ENCODE results near the gene USP51.
A peak's percentile ranks its signal among the peaks of the same experiment; 100 is the strongest.
"Not testable (repeated sequence)": the region's sequence is repeated elsewhere in the genome, so short reads cannot be mapped to it uniquely, and the experiment has no call there.

The USP51 gene

DNA sequence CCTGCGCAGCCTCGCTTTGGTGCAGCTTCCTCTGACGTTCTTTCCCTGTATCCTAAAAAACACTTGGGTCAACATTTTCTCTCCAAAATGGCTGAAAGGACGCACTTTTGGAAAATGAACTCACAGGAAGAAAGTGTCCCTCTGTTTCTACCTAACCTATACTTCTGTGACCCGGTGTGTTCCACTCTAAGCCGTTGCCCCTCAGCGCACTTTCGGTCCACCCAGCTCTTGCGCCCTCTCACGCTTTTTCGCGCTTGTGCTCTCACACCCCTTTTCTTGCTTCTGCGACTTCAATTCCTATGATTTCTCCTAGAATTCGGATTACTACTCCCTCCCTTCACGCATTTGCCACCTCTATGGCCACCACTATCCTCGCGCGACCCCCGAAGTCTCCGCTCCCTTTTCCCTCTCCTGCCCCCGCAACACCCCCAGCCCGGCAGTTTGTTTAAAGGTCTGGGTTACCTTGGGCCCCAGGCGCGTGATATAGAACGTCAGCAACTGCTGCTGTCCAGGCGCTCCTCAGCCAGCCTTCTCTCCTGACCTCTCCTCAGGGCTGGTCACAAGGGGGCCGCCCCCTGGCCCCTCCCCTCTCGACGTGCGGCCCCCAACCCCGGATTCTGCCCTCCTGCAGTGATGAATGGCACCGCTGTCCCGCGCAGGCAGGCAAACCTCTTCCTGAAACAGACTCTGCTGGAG lies at the start of gene USP51:
TSS of gene USP51 (minus strand) at position 535 of the 696 bp plus-strand sequence. CDS start 909 bp downstream, outside the sequence.
- peak; percentile 91 for DNase-seq (ENCODE audit: low read depth, low spot score)

DNA sequence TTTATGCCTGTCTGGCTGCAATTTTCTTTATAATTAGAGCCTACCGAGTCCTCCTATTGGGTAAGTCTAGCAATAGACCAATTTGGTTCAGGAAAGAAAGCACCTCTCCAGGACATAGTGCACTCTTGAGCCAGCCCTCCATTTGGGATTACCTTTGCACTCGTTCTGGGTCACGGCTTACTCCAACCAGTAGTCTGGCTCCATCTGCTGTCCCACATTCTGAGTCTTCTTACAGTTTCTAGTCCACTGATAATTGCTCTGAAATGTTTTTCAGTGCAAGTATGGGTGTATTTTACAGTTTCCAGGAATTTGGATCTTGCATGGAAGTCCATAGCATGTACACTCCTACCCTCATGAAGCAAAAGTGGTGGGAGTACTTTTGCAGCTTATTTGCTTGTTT lies 34.8 kb upstream of the USP51 start:
- no peak for DNase-seq (ENCODE audit: low read depth, low spot score)

DNA sequence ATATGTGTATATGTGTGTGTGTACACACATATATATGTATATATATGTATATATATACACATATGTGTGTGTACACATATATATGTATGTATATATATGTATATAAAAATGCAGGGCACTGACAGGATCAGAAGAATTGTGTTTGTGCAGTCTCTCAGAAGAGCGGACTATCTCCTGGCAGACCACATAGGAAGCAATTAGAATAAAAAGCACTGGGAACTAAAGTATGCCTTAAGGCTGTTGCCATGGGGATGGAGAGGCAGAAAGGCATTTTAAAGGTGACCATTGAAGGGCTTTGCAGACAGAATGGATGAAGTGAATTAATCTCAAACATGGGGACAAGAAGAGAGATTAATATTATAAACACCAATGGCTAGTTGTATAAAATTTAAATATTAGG lies 33.7 kb upstream of the USP51 start:
- DNase-seq (ENCODE audit: low read depth, low spot score), result no peak

DNA sequence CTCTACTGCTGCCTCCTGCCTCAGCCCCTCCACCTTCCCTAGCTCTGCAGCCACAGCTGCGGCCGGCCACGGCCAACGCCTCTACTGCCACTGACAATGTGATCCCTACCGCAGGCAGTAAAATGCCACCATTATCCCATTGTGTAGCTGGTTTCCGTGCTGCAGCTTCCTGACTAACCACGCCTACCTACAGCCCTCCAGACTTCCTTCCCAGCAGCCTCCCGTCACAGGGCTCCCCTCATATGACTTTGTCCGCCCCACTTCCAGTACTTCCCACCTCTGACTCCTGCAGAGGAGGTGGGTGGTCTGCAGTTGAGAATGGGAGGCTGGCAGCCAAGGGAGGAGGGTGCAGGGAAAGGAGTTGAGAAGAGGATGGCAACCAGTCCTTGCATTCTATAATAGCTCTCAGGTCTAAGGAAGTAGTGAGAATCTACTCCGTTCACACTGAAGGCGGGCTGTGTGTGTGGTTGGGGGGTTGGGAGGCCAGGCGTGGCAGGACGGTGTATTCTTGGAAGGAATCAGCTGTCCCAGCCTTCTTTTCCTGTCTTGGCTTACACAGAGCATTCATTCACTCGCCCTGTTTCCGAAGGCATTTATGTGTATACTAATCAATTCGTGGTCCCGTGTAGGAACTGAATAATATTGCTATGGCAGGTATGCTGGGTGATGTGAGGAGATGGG lies 33.1 kb upstream of the USP51 start:
- DNase-seq (ENCODE audit: low read depth, low spot score), result no peak

DNA sequence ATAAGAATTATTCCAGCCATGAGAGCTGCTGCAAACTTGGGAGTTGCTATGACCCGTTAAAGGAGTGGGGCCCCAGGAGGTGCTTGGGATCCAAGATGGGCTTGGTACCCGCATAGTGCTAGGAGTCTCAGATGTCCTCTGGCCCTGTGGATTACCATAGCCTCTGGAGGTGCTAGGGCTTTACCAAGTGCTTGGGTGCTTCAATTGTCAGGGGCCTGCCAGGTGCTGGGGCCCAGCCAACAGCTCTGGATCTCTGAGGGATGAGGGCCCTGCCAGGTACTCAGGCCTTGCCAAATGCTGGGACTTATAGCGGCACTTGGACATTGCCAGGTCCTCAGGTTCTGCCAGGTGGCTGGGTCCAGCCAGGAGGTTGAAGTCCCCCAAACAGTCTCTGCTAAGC lies 32.0 kb upstream of the USP51 start:
- no peak for DNase-seq (ENCODE audit: low read depth, low spot score)

DNA sequence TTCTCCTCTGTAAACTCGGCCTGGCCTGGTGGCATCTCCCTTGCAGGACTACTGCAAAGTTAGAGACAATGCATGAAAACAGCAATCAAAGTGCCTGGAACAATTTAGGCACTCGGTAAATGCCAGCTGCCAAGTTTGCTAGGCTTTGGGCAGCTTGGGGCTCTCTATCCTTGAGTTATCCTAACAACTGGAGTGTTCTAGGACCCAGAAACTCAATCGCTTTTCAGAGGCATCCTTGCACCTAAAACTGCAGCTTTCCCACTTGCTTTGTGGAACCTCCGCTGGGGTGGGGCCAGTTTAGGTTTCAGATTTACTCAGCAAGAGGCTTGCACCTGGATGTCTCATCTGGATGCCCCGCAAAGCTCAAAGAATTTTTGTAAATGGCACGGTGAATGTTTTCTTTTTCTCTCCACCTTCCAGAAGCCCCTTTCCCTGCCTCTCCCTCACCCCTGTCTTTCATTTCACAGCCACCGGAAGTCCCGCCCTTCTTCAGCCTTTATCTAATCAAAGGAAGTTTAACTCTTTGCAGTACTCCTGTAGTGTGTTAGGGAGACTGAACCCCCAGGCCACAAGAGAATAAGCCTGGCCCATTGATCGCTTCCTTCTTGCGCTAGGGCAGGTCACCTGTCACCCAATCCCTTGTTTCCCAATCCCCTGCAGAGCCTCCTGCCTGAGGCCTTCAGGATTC lies 27.3 kb upstream of the USP51 start:
- not testable (repeated sequence) for DNase-seq (ENCODE audit: low read depth, low spot score)

DNA sequence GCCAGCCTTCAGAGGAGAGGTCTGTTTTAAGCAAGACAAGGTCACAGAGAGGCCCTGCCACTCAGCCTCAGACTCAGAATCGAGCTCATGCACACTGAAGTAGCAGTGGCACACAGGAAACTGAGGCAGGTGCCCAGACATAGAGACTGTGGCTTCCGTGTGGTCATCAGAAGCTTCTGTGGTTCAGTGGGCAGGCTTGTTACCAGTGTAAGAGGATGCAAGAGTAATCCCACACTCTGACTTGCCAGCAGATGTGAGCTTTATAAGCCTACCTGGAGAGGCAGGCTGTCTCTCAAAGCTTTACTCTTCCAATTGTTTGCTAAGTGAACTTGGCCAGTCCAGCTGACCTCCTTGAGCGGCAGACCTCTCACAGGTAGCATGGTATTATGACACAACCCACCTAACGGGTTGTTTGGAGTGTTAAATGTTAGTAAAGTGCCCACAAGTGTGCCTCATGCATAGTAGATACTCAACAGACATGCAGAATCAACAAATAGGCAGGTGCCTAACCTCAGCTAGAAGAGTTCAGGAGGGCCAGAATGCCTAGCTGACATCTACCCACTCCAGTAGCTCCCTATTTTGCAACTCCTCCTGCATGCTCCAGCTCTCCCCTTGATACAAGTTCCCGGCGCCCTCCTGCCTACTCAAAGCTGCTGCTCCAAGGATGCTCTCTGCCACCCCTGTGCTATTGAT lies 23.5 kb upstream of the USP51 start:
- not testable (repeated sequence) for DNase-seq (ENCODE audit: low read depth, low spot score)

DNA sequence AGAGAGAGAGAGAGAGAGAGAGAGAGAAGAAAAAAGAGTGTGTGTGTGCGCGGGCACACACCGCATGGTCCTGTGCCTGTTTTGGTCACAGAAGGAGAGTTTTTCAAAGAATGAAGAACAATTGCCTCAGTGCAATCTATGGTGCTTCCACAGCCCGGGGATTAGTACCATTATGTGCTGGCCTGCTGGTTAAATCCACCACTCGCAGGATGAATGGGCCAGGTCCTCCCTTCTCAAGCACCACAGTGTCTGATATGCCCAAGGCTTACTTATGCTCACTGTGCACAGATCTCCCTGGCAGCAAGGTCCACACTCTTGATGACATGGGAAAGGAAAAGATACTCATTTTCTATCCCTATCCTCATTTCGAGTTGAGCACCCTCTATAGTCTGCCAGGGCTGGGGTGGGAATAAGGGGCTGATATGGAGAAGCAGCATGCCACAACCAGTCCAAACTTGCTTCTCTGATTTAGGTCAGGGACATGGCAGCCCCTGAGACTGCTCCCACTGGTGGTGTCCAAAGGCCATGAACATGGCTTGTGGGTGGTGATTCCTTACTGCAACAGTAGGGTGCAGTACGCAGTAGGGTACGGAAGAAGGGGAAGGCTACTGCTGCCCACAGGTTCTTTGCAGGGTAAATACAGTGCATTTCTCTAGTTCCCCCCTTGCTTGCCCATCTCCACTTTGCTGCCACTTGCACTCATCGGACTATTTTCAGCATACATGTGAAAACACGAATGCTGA lies 18.9 kb upstream of the USP51 start:
- DNase-seq (ENCODE audit: low read depth, low spot score), result not testable (repeated sequence)

DNA sequence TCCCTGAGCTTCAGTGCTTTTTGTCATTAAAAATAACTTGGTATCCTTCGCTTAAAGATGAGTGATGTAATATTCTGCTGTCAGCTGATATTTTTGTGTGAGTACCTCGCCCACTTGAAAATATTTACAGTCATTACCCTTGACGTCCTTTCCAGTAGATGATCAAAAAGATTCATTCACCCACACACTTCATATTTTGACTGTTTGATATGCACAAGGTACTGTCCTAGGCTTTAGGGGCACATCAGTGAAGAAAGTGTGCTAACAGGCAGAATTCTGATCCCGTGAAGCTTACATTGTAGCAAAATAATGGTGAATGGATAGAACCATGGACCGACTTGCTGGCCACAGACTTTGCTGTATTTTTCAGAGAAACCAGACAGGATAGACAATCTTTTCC lies 18.1 kb upstream of the USP51 start:
- not testable (repeated sequence) for DNase-seq (ENCODE audit: low read depth, low spot score)

DNA sequence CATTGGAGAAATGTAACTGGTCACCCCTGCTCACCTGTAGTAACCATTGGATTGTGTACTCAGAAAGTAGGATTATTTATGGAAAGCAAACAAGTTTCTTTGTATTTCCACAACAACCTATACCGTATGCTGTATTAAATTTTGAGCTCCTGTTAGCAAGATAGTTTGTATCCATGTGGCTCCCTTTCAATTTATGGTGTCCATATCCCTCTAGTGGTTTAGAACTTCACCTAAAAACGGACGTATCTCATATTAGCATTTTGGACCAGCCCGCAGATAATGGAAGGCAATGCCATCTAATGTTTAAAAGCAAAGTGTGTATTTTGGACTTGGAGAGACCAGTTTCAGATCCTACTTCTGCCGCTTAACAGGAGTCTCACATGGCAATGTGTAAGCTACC lies 17.4 kb upstream of the USP51 start:
- not testable (repeated sequence) for DNase-seq (ENCODE audit: low read depth, low spot score)

DNA sequence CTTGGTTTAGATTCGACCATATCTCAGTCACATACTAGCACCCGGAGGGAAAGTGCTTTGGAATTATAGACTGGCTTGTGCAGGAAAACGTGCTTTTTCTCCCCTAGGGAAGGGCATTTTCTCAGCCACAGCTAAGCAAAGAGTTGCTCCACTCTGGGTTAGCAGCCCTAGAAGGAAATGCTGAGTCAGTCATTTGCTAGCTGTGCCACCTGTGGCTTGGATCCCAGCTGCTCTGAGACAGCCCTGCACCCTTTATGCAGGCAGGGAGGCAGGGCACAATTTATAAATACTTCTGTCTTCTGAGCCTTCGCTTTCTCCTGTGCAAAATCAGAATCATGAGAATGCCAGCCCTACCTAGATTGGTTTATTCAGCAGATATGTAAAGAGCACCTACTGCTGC lies 1.3 kb upstream of the USP51 start:
- peak; percentile 3 for DNase-seq (ENCODE audit: low read depth, low spot score)

DNA sequence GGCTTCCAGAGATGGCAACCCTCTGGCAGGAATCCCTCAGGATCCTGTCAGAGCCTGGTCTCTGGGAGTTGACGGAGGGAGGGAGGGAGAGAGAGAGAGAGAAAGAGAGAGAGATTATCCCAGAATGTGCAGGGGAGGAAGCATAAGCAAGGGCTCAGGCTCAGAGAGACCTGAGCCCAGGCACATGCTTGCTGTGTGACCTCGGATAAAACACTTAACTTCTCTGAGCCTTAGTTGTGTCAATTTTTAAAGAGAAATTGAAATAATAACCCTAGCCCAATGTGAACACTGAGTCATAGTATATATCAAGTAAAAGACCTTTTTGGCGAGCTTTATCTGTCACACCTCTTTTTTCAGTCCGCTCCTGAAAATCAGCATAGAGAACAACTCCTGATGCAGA lies 473 bp upstream of the USP51 start:
- no peak for DNase-seq (ENCODE audit: low read depth, low spot score)

DNA sequence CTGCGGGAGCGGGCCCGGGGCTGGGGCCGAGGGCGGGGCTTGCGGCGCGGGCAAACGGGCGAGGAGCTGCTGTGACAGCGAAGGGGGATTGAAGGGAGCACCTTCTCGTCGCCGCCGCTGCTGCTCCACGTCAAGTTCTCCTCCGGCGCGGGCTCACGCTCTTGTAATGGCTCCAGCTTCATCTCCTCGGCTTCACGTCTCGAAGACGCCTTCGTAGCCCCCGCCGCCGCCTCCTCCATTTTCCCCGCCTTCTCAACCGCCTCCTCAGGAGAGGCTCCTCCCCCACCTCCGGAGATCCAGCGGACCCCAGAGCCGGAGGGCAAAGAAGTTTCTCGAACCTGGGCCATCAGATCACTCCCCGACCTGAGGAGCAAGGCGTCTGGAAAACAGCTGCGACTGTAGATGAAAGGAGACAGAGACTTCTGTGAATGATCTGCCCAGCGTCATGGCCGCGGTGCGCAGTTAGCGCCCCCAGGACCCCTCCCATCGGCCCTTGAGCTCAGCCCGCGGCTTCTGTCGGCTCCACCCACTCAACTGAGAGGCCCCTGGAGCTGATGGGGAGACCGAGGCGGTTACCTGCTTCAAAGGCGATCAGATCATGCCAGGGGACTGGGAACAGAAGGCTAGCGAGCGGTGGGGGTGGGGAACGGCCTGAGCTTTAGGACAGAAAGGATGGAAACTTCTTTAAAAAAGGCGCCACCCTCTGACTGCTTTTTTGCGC lies 895 bp downstream of the USP51 start:
- DNase-seq (ENCODE audit: low read depth, low spot score), result peak; percentile 87

DNA sequence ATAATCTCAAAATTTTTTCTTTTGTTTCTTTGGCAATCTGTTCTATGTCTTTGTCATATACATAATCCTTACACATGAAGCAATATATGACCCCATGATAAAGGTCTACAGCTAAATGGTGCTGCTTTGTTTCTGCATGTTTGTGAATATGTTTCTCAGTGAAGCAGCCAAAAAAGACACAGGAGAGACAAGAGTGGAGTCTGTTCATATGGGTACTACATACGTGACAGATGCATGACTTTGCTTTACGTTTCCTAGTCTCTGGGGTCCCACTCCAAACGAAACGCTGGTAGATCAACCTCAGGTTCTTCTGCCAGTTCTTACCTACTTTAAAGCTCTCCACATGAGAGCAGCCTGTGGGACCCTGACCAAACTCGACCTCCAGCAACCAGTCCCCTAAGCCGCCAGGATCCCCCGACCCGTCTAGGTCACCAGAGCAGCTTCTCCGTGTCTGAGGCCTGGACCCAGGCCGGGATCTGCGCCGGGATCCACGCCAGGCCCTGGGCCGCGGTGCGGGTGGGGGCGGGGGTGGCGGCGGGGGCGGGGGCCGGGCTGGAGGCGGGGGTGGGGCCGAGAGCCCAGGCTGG lies 1.5 kb downstream of the USP51 start:
- no peak for DNase-seq (ENCODE audit: low read depth, low spot score)

DNA sequence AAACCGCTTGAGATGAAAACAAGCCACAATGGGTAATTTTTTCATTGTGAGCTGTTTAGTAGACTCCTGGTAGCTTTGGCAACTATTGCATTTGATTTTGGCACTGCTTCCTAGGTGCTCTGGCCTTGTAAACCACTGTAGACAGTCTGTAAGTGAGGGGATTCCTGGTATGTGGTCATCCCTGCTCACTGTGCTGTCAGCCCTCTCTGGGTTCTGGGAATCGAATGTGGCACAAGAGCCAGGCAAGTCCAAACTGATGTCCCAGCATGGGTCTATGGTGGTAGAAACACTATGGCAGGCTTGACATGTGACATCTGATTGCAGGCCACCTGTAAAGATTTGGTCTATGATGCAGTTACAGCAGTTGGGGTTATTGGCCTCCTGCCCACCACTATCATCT lies 2.5 kb downstream of the USP51 start:
- peak; percentile 0 for DNase-seq (ENCODE audit: low read depth, low spot score)

DNA sequence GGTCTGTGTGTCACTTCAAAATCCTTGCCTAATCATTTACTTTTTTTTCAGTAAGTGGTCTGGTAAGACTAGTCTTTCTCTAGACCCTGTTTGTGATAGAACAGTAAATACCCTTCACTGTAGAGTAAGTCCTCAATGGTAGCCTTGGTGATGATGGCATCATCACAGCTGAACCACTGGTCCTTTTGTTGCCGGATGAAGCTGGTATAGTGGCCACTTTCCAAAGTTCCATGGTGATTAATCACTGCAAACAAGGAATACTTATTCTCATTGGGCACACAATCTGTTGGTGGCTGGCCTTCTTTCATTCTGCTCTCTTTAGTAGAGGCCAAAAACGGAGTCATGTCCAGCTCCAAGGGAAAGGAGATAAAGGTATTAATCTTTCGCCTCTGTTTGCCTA lies 2.9 kb downstream of the USP51 start:
- no peak for DNase-seq (ENCODE audit: low read depth, low spot score)

DNA sequence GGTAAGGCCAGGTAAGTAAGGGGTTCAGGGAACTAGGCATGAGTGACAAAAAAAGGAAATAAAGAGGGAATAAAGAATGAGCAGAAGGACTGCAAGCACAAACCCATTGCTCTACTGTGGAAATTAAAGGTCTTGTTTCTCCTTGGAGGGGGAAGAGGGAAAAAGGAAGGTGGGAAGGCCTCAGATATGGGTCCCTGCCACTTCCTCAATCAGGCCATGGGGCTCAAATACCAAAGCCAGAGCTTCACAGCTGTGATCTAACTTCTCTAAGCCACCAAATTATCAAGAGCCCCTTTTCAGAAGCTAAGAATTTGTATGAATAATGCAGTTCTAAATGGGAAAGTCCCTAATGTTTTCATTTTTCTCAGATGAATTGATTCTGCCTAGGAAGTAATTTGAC lies 4.7 kb downstream of the USP51 start:
- no peak for DNase-seq (ENCODE audit: low read depth, low spot score)

DNA sequence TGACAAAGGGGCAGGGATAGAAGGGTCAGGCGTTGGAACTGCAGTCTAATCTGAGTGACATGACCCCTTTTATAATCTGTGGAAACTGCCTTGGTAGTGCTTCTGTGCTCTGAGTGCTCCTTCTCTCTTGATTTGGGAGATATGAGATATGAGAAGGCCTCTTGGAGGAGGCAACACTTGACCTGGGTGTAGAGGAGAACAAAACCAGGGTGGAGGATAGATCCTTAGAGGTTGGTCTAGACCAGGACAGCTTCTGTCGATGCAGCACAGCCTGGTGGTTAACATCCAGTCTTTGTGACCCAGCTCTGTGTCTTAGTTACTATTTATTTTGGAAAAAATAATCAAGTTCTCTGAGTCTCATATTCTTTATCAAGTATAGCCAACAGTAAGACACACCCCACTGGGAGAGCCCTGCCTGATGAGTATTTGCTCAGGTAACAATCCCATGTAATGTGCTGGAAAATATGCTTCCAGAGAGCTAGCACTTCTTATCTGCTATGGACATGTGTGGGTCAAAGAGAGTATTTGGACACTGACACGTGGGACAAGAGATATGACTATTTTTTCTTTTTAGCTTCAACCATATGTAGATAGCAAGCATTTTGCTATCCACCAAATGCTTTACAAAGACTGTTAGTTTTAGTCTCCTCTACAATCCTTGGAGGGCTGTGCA lies 9.1 kb downstream of the USP51 start:
- no peak for DNase-seq (ENCODE audit: low read depth, low spot score)

DNA sequence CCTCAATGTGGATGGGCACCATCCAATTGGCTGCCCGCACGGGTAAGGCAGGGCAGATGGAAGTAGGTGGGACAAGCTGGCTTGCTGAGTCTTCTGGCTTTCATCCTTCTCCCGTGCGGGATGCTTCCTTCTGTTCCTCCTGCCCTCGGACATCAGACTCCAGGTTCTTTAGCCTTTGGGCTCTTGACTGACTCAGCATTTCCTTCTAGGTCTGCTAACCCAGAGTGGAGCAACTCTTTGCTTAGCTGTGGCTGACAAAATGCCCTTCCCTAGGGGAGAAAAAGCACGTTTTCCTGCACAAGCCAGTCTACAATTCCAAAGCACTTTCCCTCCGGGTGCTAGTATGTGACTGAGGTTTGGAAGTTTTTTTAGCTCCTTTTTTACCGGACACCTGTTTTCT lies 9.7 kb downstream of the USP51 start:
- DNase-seq (ENCODE audit: low read depth, low spot score), result peak; percentile 1

DNA sequence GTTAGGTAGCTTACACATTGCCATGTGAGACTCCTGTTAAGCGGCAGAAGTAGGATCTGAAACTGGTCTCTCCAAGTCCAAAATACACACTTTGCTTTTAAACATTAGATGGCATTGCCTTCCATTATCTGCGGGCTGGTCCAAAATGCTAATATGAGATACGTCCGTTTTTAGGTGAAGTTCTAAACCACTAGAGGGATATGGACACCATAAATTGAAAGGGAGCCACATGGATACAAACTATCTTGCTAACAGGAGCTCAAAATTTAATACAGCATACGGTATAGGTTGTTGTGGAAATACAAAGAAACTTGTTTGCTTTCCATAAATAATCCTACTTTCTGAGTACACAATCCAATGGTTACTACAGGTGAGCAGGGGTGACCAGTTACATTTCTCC lies 23.9 kb downstream of the USP51 start:
- not testable (repeated sequence) for DNase-seq (ENCODE audit: low read depth, low spot score)

All from ELF-1 (cell line).